AG04450 (cell line): ENCODE measurements around the gene ZIC2. TPM values are rescaled to one million over a fixed set of nuclear protein-coding genes. Genes with fewer than 3 reads are reported as not detected.

Experiments
- CTCF ChIA-PET: fragments of 300-600, 350-600 bp; formaldehyde crosslinking; extraction: SDS; loops from one replicate; lab custom pipeline; 2022; ENCODE audit warnings: antibody characterized with exemption, inconsistent platforms; lab: Charles Lee
- POLR2A ChIA-PET: fragments of 350-600 bp; formaldehyde crosslinking; extraction: SDS; loops from one replicate; lab custom pipeline; 2021; ENCODE audit warnings: antibody characterized with exemption, inconsistent platforms; lab: Yijun Ruan, JAX
- DNase-seq: peaks from one replicate; pipeline ENCODE4 v3.0.0-alpha.2; 2011; ENCODE audit warnings: low read depth, low spot score
- H3K27ac ChIP-seq: one replicate; pipeline ENCODE4 v1.5.1; 2012; ENCODE audit warnings: low read depth, low read length, control low read depth
- H3K27me3 ChIP-seq: one replicate; pipeline ENCODE4 v1.6.0; 2012; ENCODE audit warnings: low read length; ENCODE audit not compliant: control insufficient read depth, insufficient read depth
- H3K4me3 ChIP-seq: 2 replicates; pipeline ENCODE4 v1.5.1; 2011; ENCODE audit warnings: mild to moderate bottlenecking, low read depth, low read length, control low read depth
- H3K9me3 ChIP-seq: 2 replicates; pipeline ENCODE4 v1.5.1; 2012; ENCODE audit warnings: low read length; ENCODE audit not compliant: control insufficient read depth, insufficient read depth
- CTCF ChIP-seq: IDR thresholded peaks from 2 replicates; pipeline ENCODE4 v1.5.1; 2011; ENCODE audit warnings: low read depth, low read length, control low read depth, inconsistent platforms
- polyA plus RNA-seq: library from polyadenylated mRNA; depleted of rRNA; stranded (reverse); fragments of >200 nt; gene quantifications from 2 replicates; pipeline ENCODE4 v1.2.3, GENCODE V29; 2011

Gene ZIC2
- polyA plus RNA-seq, 1 experiment = not detected

DNA sequence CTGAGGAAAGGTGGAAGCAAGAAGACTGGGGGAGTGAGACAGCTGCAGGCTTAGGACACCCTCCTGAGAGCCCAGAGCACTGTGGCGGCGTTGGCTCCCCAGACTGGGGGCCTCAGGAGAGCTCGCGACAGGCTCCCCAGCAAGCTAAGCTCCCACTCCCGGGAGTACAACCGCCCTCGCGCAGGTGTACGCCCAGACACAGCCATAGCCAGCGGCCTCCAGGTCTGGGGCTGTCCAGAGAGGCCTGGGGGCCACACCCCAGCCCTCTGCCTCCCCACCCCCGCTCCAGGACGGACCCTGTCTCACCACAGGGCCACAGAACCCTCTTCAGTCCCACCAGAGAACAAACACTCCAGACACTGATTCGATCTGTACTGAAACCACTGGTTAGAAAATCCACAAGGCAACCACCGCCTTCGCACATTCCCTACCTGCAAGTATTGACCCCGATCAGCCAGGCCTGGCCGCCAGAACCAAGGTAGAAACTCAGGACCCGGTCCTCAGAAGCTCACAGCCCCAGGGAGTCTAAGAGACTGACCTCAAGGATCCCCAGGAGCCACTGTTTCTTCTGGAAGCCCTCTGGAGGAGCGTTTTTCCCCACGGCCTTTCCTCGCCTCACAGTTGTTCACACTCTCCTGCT is 26.4 kb upstream of the ZIC2 start:
- no peak for DNase-seq
- Histone ChIP-seq H3K27ac (no peak overlapping the region), H3K4me3 (no peak overlapping the region), H3K27me3 (peaks cover 80% of the 10 kb centered on the region), H3K9me3 (peaks cover 18% of the 10 kb centered on the region; the same call in 1 of the 2 replicates)
- no peak for TF ChIP-seq CTCF
- ChIA-PET CTCF (interaction anchor here (1.1 kb wide), 1 partner anchor 588 kb away, joined by 3 read pairs; no protein-coding TSS in a partner anchor), POLR2A (no interaction called here)

- Histone ChIP-seq H3K27ac (no peak overlapping the region), H3K9me3 (peaks cover 18% of the 10 kb centered on the region; the same call in 1 of the 2 replicates), H3K4me3 (peak overlapping the region; percentile 4; the same call in 1 of the 2 replicates), H3K27me3 (peaks cover 84% of the 10 kb centered on the region)
- POLR2A ChIA-PET = no interaction called here
- TF ChIP-seq CTCF = no peak
- DNase-seq = no peak
- CTCF ChIA-PET = interaction anchor here (1.1 kb wide), 1 partner anchor 587 kb away, joined by 3 read pairs; no protein-coding TSS in a partner anchor
Observed at GRCh38 chr13:99955747-99956472, 25.7 kb upstream of the ZIC2 start.

- peaks cover 84% of the 10 kb centered on the region for H3K27me3 ChIP-seq
- no peak overlapping the region for H3K4me3 ChIP-seq
- no peak for TF ChIP-seq CTCF
- ChIA-PET CTCF (no interaction called here), POLR2A (interaction anchor here (0.5 to 0.6 kb wide), 2 partner anchors 35 to 56 kb away, joined by 3 to 4 read pairs; no protein-coding TSS in a partner anchor)
- no peak for DNase-seq
- H3K9me3 ChIP-seq = peaks cover 18% of the 10 kb centered on the region; the same call in 1 of the 2 replicates
- H3K27ac ChIP-seq = no peak overlapping the region
Observed at GRCh38 chr13:99956473-99957349, 24.9 kb upstream of the ZIC2 start.

GRCh38 chr13:99958406-99959126 is 23.0 kb upstream of the ZIC2 start:
- no peak for TF ChIP-seq CTCF
- peaks cover 79% of the 10 kb centered on the region for H3K27me3 ChIP-seq
- no peak overlapping the region for H3K27ac ChIP-seq
- no peak overlapping the region for H3K4me3 ChIP-seq
- CTCF ChIA-PET = interaction anchor here (0.7 kb wide), 2 partner anchors 277 to 560 kb away, joined by 3 read pairs; no protein-coding TSS in a partner anchor
- peaks cover 18% of the 10 kb centered on the region; the same call in 1 of the 2 replicates for H3K9me3 ChIP-seq
- DNase-seq = no peak
- POLR2A ChIA-PET = no interaction called here
